HEK293 (cell line): ENCODE data around the gene TUBB3.

Source experiments
- CTCF ChIA-PET: fragments of 350-600 bp; formaldehyde crosslinking; extraction: SDS; loops from one replicate; lab custom pipeline; 2021; ENCODE audit warnings: antibody characterized with exemption; lab: Yijun Ruan, JAX
- POLR2A ChIA-PET: fragments of 300-600 bp; formaldehyde crosslinking; extraction: SDS; loops from one replicate; lab custom pipeline; 2020; ENCODE audit warnings: antibody characterized with exemption, inconsistent platforms; lab: Yijun Ruan, JAX
- H3K27ac ChIP-seq: fragments of 200-500 bp; sonication (Bioruptor generic); 2 replicates; pipeline ENCODE4 v1.5.1; 2014; ENCODE audit warnings: low read depth, low read length, control low read depth, inconsistent platforms; ENCODE audit errors: extremely low read depth
- H3K36me3 ChIP-seq, 2 experiments: fragments of 200-500 bp in 1 of 2; sonication (Bioruptor generic) in 1 of 2; 1 replicate in 1 of 2; 2 replicates in 1 of 2; pipeline ENCODE4 v1.5.1; 2014 to 2017; ENCODE audit warnings: inconsistent platforms in 2 of 2, low read length in 2 of 2; ENCODE audit not compliant: control insufficient read depth in 2 of 2, insufficient read depth in 1 of 2
- H3K4me1 ChIP-seq: fragments of 200-500 bp; sonication (Bioruptor generic); 2 replicates; pipeline ENCODE4 v1.5.1; 2014; ENCODE audit warnings: mild to moderate bottlenecking, low read length, inconsistent platforms; ENCODE audit not compliant: control insufficient read depth, insufficient read depth
- H3K4me3 ChIP-seq: 2 replicates; pipeline ENCODE4 v1.5.1; 2011; ENCODE audit warnings: low read depth, mild to moderate bottlenecking, control low read depth, low read length, moderate library complexity
- H3K9me3 ChIP-seq: fragments of 200-500 bp; sonication (Bioruptor generic); 2 replicates; pipeline ENCODE4 v1.5.1; 2014; ENCODE audit warnings: low read depth, low read length, inconsistent platforms; ENCODE audit not compliant: control insufficient read depth, insufficient read depth
- AEBP2 ChIP-seq: fragments of 450-650 bp; formaldehyde crosslinking; IDR thresholded peaks from 2 replicates; pipeline ENCODE4 v1.5.1; 2016; ENCODE audit warnings: missing biosample characterization, missing genetic modification characterization, borderline replicate concordance
- ELK4 ChIP-seq: IDR thresholded peaks from 2 replicates; pipeline ENCODE4 v1.6.1; 2011; ENCODE audit warnings: mild to moderate bottlenecking, low read depth, low read length, borderline replicate concordance
- FEZF1 ChIP-seq: fragments of 450-650 bp; formaldehyde crosslinking; IDR thresholded peaks from 2 replicates; pipeline ENCODE4 v1.5.1; 2016; ENCODE audit warnings: missing biosample characterization, missing genetic modification characterization
- HIC1 ChIP-seq: fragments of 450-650 bp; formaldehyde crosslinking; IDR thresholded peaks from 2 replicates; pipeline ENCODE4 v1.5.1; 2016; ENCODE audit warnings: missing biosample characterization, missing genetic modification characterization
- RBAK ChIP-seq: fragments of 450-650 bp; formaldehyde crosslinking; IDR thresholded peaks from 2 replicates; pipeline ENCODE4 v1.5.1; 2016; ENCODE audit warnings: missing biosample characterization, missing genetic modification characterization
- REST ChIP-seq: fragments of 450-650 bp; formaldehyde crosslinking; IDR thresholded peaks from 2 replicates; pipeline ENCODE4 v1.5.1; 2016; ENCODE audit warnings: missing biosample characterization, missing genetic modification characterization
- SETDB1 ChIP-seq: IDR thresholded peaks from one replicate; pipeline ENCODE4 v1.6.1; 2017; ENCODE audit warnings: mild to moderate bottlenecking, low read length, moderate library complexity, mixed read lengths; ENCODE audit not compliant: insufficient read length
- TSHZ1 ChIP-seq: fragments of 450-650 bp; formaldehyde crosslinking; IDR thresholded peaks from 2 replicates; pipeline ENCODE4 v1.5.1; 2016; ENCODE audit warnings: missing biosample characterization, missing genetic modification characterization, borderline replicate concordance
- ZBTB44 ChIP-seq: fragments of 450-650 bp; IDR thresholded peaks from 2 replicates; pipeline ENCODE4 v1.5.1; 2018; ENCODE audit warnings: missing biosample characterization, mild to moderate bottlenecking, missing genetic modification characterization
- ZBTB6 ChIP-seq: fragments of 450-650 bp; formaldehyde crosslinking; IDR thresholded peaks from 2 replicates; pipeline ENCODE4 v1.5.1; 2017; ENCODE audit warnings: missing biosample characterization, missing genetic modification characterization
- ZIC2 ChIP-seq: fragments of 450-650 bp; formaldehyde crosslinking; IDR thresholded peaks from 2 replicates; pipeline ENCODE4 v1.5.1; 2016; ENCODE audit warnings: missing biosample characterization, missing genetic modification characterization
- ZNF280D ChIP-seq: fragments of 450-650 bp; formaldehyde crosslinking; IDR thresholded peaks from 2 replicates; pipeline ENCODE4 v1.5.1; 2016; ENCODE audit warnings: missing biosample characterization, missing genetic modification characterization
- ZNF335 ChIP-seq: fragments of 450-650 bp; formaldehyde crosslinking; conservative IDR thresholded peaks from 2 replicates; pipeline ENCODE4 v1.5.1; 2016; ENCODE audit warnings: missing biosample characterization, missing genetic modification characterization
- ZNF501 ChIP-seq: fragments of 450-650 bp; formaldehyde crosslinking; IDR thresholded peaks from 2 replicates; pipeline ENCODE4 v1.5.1; 2016; ENCODE audit warnings: missing biosample characterization, missing genetic modification characterization
- ZNF560 ChIP-seq: fragments of 450-650 bp; formaldehyde crosslinking; IDR thresholded peaks from 2 replicates; pipeline ENCODE4 v1.5.1; 2017; ENCODE audit warnings: missing biosample characterization, missing genetic modification characterization, borderline replicate concordance

The TUBB3 gene

GRCh38 chr16:89892635-89893034, 30.5 kb upstream of the TUBB3 start (continued):
- TF ChIP-seq ZNF335 (tag by site-specific recombination) (no peak), ZNF560 (tag by site-specific recombination) (no peak), RBAK (tag by site-specific recombination) (no peak), AEBP2 (tag by site-specific recombination) (no peak), ZNF280D (tag by site-specific recombination) (no peak), ZBTB6 (tag by site-specific recombination) (no peak)

- CTCF ChIA-PET, result interaction anchor here (1.2 kb wide), 1 partner anchor 187 kb away, joined by 3 read pairs; no protein-coding TSS in a partner anchor
- no peak overlapping the region for H3K27ac ChIP-seq
- no peak for TF ChIP-seq ELK4
- TF ChIP-seq REST, result no peak
- no peak for TF ChIP-seq FEZF1 (tag by site-specific recombination)
- no peak for TF ChIP-seq ZNF501 (tag by site-specific recombination)
- no peak for TF ChIP-seq TSHZ1
- TF ChIP-seq SETDB1, result no peak
- TF ChIP-seq HIC1, result no peak
- no peak for TF ChIP-seq ZBTB44 (tag by site-specific recombination)
- TF ChIP-seq ZIC2 (tag by site-specific recombination), result no peak
These were observed 29.2 kb upstream of the TUBB3 start for GRCh38 chr16:89893642-89894548.

More at GRCh38 chr16:89893642-89894548, 29.2 kb upstream of the TUBB3 start:
- Histone ChIP-seq H3K36me3 (peaks cover 13 to 87% of the 10 kb centered on the region in 2 experiments; a peak in 2 of 3 replicates), H3K4me1 (no peaks in the 10 kb centered on the region), H3K9me3 (no peaks in the 10 kb centered on the region), H3K4me3 (no peak overlapping the region)
- POLR2A ChIA-PET, result interaction anchor here (0.6 to 1.0 kb wide), 2 partner anchors 21 to 56 kb away, joined by 5 read pairs; partner anchors contain the start of gene TCF25
